ENCODE measurements around the gene CISD2.
"Not testable (repeated sequence)": the region's sequence is repeated elsewhere in the genome, so short reads cannot be mapped to it uniquely, and the experiment has no call there.

The CISD2 gene

DNA sequence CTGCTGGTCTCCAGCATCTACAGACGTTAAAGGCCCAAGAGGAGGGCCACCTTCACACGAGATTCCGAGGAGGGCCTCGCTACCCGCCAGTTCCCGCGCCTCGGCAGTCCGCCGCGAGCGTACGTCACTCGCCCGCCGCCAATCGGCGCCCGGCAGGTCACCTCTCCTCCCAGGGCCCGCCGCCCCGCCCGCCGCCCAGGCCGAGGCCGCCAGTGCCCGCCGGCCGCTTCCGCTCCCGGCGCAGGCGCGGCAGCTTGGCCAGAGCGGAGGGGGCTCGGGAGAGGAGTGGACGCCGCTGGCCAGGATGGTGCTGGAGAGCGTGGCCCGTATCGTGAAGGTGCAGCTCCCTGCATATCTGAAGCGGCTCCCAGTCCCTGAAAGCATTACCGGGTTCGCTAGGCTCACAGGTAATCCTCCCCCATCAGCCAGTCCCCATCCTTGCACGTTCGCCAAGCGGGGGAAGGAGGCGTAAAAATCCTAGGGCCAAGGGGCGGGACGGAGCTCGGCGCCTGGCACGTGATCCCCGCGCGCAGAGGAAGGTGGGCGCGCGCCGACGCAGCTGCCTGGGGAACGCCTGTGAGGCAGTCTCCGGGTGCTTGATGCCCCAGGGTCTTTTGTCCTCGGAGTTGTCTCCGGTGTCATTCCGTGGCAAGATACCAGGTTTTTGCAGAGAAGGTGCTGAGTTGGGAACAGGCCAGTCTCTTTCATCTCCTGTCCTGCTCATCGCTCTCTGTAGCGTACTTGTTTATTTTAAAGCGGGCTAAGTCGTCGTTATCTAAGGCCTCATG, at the start of gene CISD2:
TSS of gene CISD2 (plus strand) at position 212 of the 788 bp plus-strand sequence. CDS start at position 305, 93 bp downstream.
- peak; percentile 96 for DNase-seq

DNA sequence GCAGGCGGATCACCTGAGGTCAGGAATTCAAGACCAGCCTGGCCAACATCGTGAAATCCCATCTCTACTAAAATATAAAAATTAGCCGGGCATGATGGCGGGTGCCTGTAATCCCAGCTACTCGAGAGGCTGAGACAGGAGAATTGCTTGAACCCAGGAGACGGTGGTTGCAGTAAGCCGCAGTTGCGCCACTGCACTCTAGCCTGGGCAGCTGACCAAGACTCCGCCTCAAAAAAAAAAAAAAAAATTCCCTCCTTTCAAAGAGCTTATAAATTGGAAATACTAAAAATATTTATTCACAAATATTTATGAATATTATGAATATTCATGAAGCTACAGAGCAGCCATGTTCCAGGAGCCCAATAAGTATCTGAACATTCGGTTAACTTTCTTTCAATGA, 49.7 kb upstream of the CISD2 start:
- not testable (repeated sequence) for DNase-seq

DNA sequence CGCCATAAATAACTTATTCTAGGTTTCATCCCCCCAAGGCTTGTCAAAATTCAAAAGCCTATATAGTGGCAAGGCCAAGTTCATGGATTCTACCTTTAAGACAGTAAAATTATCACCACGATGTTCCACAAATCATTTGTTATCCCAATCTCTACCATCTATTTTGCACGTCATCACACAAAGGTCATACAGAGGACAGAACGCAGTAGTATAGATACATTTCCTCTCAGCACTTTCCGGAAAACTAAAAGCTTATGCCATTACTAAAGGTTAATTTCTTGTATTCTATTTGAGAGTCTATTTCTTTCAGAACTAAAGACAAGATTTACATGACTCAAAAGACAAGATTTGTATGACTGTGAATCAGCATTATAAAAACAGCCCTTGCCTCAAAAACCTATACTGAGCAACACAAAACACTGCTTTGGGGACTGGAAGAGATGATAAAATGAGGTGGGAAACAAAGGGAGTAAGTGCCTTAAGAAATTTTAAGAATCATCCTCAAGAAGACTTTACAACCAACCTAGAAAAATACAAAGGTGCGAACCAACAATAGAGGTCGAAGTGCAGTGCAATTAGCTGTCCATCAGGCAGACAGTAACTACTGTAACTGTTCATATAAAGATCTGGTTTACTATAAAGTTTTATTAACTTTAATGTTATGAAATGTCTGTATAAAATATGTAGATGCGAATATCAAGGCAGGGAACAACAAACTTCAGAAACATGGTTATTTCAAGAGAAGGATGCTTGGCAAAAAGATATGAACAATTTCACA, 49.0 kb upstream of the CISD2 start:
- no peak for DNase-seq

DNA sequence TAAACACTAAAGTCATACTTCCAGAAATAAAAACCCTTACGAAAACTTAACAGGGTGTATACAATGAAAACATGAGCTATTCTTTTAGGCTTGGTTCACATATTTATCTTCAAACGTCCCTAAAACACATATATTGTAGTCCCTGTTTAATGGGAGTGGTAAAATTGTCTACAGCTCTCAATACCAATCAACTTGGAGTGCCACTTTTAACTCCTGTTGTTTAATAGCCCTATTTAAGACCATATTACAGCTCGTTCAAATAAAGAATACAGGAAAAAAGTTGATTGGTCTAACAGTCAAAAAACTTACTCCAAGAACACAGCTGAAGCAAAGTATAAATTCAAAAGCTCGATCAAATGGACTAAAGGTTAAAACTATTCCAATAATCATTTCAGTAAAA, 45.3 kb upstream of the CISD2 start:
- no peak for DNase-seq

DNA sequence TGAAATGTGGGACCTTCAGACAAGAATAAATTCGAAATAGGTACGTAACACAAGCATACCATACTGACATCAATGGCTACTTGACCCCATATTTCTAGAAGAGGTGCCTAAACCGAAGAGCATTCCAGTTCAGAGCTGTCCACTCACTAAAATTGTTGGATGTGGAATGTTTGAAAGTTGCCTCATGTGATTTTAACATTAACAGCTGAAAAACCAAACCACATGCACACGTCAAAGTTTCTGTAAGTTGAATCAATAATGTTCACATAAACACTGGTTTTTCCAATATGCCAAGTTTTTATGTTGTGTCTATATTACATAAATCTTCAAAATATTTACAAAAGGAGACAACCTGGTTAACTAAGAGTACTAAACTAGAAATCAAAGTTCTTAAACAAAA, 44.9 kb upstream of the CISD2 start:
- DNase-seq: no peak

DNA sequence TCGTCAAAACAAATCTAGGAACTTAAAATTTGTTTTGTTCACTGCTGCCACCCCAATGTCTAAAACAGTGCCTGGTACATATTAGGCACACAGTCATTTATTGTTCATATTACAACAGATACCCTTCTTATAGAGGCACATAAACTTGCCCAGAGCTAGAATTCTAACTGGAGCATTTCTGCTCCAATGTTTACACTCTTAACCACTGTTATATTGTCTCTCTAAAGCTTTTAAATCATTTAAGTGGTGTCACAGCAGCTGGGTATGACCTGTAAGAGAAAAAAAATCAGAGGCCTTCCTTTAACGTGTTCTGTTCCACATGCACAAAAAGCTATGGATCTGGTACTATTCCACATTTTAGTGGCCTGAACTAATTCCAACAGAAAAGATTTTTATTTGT, 44.4 kb upstream of the CISD2 start:
- DNase-seq: no peak

DNA sequence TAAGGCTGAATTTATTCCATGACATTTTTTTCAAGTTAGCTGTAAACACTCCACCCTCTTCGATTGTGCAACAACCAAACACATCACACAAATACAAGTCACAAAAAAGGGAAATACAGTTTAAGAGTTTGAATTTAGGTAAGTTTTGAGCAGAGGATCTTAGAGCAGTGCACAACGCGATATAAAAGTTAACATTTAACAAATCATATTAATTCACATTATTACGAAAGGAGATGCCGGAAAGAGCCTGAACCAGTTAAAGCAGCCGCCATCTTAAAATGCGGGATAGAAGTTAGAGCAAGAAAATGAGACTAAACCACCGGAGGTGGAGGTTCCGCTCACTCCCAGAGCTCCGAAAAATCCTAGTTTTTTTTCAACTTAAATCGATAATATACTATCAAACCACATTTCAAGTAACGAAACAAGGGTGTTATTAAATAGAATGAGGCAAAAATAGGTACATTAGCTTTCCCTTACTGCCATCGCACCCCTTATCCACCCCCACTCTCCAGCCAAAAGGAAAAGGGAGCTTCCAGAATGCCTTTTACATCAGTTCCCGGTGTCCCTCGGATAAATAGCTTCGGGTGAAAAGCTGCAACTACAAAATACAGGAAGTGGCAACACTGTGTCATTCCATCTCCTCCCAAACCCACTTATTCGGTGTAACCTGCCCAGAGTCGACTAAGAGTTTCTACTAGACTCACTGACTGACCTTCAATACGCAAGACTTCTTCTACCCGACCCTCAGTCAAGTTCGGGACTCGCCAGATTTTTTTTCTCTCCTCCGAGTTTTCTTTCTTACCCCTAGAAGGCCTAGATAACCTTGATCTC, 43.3 kb upstream of the CISD2 start:
- peak; percentile 76 for DNase-seq

DNA sequence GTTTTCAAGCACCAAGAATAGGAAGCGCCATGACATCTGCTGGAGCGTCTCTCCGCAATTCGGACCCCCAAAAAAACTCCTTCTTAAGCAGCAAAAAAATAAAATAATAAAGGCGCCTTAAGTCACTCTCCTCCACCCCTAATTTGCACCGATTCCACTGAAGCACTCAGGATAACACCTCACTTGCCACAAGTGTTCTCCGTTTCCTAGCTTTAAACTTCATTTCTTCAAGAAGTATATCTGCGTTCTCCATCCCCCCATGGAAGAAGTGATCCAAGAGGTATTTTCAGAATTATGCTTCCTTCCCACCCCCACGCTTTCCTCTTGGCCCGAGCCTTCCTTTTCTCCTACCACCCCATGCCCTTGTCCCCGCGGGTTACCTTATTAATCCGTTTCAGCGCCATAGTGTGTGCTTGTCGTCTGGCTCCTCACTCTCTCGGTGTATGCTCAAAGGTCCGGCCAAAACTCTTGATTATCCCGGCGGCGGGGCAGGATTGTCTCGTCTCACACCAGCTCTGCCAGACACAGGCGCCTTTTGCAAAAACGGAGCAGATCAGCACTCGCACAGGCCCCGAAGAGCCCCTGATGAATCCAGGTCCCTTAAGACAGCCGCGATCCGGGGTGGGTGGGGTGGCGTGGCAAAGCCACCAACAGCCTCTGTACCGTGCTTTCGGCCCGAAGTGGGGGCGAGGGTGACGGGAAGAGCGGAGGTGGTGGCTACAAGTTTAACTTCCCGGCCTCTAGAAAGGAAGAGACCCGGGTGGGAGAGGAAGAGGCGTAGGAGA, 42.5 kb upstream of the CISD2 start:
- no peak for DNase-seq

GRCh38 chr4:102826890-102827673, 41.7 kb upstream of the CISD2 start, which contains the start of gene UBE2D3:
Gene UBE2D3 (minus strand): TSS chr4:102827551. CDS start chr4:102826508, 1,043 bp downstream.
- DNase-seq: peak; percentile 97

DNA sequence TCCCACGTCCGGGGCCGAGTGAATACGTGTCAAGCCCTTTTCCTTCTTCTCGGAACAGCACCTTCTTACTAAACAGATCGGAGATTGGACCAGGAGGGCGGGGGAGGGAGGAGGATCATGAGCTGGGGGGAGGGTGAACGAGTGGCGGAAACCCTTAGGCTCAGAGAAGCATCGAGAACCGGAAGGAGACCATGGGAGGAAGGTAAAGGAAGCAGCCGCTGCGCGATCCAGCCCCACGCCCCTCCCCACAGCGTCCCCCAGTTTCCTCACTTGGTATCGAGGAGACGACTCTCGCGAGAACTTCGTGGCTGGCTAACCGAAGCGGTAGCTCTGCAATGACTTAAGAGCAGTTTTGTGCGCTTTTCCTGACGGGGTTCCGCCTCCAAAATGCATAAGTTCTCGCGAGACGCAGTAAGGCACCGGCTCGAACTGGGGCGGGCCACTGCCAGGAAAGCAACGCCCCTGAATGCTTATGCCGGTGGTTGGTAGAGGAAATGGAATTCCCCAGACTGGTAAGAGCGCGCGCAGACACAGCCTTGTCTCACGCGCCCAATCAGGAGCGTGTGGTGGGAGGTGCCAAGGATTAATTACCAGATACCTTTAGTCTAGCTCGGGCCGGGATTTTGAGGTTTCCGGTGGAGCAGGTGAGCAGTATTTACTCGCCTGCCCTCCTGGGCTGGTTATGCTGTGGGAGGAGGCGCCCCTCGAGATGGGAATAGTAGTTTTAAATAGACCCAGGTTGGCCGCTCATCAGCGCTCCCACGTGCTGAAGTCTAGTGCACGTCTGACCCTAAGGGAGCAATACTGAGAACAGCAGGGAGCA, 40.9 kb upstream of the CISD2 start:
- peak; percentile 100 for DNase-seq

DNA sequence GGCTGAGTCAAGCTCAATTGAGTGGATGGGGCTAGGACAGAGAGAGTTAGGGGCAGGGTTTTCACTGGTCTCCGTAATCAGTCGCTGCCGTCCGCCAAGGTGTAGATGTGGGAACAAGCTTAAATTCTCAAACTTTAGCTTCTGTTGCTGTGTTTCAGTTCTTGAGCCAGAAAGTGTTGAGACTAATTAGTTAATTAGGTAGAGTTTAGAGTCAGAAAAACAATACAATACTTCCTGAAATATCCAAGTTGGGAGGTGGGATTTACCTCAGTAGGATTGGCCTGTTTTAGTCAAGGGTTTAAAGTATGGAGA, 40.3 kb upstream of the CISD2 start:
- DNase-seq: no peak

DNA sequence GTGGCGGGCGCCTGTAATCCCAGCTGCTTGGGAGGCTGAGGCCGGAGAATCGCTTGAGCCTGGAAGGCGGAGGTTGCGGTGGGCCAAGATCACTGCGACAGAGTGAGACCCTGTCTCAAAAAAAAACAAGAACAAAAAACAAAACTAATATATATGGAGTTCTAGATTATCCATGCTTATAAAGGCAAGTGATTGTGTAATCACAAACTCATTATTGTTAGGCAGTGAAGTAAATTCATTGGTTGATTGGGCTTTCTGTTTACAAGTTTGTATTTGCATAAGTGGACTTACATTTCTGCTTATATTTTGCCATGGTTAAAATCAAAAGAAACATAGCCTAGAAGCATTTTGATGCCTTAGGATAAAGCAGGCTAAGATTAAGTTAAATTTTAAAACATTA, 39.0 kb upstream of the CISD2 start:
- DNase-seq: no peak

DNA sequence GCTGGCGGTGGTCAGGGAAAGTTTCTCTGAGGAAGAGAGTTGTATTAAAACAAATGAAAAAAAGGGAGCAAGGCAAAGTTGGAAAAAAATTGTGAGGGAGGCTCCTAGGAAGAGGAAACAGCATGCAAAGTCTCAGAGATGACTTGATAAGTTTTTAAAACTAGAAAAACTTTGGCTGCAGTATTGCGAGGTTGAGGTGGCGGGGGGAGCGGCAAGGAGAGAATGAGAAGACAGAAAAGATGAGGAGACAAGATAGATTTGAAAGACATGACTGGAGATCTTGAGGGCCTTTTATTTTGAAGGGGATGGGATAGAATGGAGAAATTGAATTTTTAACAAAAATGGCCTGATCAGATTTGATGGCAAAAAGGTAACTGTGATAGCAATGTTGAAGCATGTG, 36.7 kb upstream of the CISD2 start:
- DNase-seq: no peak

GRCh38 chr4:102832667-102833066, 36.1 kb upstream of the CISD2 start:
- DNase-seq: no peak

- DNase-seq: no peak
Observed at GRCh38 chr4:102836596-102836995, 32.2 kb upstream of the CISD2 start.

DNA sequence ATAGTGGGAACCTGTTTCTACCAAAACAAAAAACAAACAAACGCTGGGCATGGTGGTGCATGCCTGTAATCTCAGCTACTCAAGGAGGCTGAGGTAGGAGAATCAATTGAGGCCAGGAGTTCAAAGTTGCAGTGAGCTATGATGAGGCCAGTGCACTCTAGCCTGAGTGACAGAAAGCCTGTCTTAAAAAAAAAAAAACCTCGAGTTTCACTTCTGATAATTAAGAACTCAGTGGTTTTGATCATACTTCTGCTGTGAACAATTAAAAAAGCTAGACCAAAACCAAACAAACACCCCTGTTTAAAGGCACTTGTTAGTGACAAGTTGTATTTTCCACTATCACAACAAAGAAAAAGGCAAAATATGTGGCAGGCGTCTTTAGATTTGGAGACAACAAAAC, 26.4 kb upstream of the CISD2 start:
- DNase-seq: no peak

DNA sequence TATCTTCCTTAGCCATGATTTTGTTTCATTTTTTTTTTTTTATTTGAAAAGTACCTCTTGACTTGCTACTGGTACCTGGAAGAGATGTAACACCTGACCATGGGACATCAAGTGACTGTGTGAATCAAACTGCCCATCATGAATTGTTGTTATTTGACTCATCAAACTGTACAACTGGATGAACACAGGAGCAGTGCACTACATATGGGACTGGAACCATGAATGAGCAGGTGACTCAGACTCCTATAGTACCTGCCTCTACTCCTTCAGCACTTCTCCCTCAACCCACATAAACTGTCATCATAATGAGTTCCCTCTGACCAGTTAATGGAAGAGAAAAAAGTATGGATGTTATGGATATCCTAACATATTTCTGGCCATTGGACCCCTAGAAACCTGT, 25.5 kb upstream of the CISD2 start:
- no peak for DNase-seq

- no peak for DNase-seq
Observed at GRCh38 chr4:102843938-102844337, 24.9 kb upstream of the CISD2 start.

GRCh38 chr4:102847687-102848086, 21.1 kb upstream of the CISD2 start:
- DNase-seq: no peak

DNA sequence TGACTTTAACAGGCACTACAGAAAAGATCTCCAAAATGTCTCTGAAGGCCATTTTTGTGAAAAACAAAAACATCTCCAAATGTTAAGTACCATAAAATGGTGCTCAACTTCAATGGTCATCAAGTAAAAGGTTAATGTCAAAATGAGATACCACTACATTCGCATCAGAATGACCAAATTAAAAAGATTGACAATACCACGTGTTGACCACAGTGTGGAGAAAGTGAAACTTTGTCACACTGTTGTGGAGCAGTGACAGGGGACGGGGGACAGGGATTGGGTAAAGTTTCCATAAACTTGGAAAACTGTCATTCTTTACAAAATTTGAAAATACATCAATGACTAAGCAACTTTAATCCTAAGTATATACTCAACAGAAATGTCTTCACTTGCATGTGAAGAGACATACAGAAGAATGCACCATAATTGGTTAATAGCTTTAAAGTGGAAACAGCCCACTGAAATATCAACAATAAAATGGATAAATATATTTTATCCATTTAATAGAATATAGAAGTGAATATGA, 19.1 kb upstream of the CISD2 start:
- no peak for DNase-seq

GRCh38 chr4:102850370-102850769, 18.4 kb upstream of the CISD2 start:
- no peak for DNase-seq
